GM18526 (cell line): ENCODE data around the gene EXOC6B.

Experiments used
- POLR2A ChIP-seq: IDR thresholded peaks from 3 replicates; pipeline ENCODE4 v1.6.1; 2011; ENCODE audit not compliant: insufficient read length; ENCODE audit errors: extremely low read depth

Gene EXOC6B

DNA sequence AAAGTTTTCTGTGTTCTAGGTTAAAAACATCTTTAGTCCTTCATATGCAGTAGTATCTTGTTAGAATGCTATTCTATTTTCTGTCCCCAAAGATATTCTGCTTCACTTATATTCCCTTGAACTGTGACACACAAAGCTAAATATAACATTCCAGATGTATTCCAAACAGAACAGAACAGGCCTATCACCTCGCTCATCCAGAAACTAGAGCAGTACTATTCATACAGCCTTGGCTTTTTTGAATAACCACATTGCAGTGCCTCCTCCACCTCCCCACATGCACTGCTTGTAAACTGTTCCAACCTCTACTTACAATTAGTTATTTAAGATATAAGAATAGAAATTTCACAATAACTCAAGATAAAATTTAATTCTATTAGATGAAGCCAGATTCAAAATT, 196.8 kb downstream of the EXOC6B start:
- no peak for TF ChIP-seq POLR2A

DNA sequence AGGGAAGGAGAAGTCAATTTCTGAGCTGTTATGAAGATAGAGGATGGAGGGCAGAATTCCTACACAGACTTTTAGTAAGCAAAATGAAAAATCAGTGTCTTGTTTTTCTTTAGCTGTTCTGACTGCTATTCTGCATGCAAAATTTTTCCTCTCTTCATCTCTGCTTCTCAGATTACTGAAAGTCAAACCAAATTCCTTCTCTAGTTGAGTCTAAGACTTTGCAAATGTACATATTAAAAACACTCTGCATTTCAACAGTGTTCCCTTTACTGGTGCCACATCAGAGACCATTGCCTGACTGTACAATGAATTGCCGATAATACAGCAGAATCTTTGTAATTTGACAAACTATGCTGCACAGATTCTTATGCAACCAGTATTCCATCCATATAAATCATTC, 198.8 kb downstream of the EXOC6B start:
- no peak for TF ChIP-seq POLR2A

- no peak for TF ChIP-seq POLR2A
These were observed 200.5 kb downstream of the EXOC6B start for GRCh38 chr2:72625366-72625765.

DNA sequence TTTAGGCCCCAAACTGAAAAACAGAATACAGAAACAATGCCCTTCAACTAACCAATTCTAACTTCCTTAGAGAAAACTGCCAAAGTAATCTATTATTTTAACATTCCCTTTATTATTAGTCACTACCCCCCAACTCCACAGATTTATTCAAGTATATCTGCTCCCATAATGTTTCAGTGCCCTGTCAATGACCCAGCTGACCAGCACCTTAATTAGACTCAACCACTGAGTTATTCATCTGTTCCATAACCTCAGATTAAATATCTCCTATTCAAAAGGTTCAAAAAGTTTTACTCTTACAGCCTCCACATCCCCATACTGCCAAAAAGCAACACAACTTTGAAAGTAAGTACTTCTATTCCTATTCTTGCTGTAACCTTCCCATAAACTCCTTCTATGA, 202.4 kb downstream of the EXOC6B start:
- no peak for TF ChIP-seq POLR2A

- no peak for TF ChIP-seq POLR2A
These were observed 206.2 kb downstream of the EXOC6B start for GRCh38 chr2:72619626-72620025.

DNA sequence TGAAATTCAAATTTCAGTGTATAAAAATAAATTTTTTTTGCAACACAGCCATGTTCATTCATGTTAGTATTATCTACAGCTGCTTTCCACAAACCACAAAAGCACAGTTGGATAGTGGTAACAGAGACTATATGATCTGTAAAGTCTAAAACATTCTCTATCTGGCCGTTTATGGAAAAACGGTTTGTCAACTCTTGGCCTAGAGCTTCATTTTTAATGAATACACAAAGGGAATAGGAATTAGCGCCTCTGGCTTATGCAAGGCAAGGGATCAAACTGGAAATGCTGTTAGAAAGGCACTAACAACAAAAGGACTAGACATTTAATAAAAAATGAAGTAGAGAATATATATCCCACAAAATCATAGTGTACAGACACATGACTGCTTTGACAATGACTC, 211.9 kb downstream of the EXOC6B start:
- no peak for TF ChIP-seq POLR2A

- TF ChIP-seq POLR2A = no peak
These were observed 213.1 kb downstream of the EXOC6B start for GRCh38 chr2:72612614-72613160.

DNA sequence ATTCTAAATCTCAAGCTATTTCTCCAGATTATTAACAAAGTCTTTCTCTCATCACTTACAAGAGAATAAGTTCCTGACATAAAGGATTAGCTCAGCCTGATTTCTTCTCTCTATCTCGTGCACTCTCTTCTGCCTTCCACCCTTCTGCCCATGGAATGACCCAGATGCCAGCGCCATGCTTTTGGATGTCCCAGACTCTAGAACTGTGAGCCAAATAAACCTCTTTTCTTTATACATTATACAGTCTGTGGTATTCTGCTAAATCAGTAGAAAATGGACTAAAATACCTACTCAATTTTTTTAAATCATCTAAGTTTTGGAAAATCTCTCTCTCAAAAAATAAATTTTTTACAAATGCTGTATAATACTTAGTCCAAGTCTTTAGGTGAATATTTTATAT, 218.6 kb downstream of the EXOC6B start:
- no peak for TF ChIP-seq POLR2A

DNA sequence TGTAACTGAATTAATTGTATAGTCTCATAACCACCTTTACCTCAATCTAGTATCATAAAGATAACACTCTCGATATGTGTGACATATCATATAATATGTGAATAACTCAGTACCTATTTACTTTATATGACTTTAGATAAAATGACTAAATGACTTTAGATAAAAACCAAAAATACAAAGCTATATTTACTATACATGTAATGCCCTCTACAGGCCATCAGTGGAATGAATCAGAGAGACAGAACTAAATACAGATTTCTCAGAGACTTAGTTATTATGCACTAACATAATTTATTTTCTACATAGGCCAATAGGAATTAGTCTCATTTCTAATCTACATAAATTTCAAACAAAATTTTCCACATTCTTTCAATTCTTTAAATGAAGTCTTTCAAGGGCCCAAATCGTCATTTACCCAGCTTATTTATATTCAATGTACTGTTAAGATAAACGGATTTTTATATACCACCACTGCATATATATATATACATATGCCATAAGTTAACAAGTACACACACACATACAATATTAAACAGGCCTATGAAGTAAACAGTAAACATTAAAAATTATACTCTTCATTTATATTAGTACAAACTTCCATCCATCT, 219.9 kb downstream of the EXOC6B start:
- TF ChIP-seq POLR2A = no peak

- TF ChIP-seq POLR2A = no peak
These were observed 221.4 kb downstream of the EXOC6B start for GRCh38 chr2:72604468-72604867.

DNA sequence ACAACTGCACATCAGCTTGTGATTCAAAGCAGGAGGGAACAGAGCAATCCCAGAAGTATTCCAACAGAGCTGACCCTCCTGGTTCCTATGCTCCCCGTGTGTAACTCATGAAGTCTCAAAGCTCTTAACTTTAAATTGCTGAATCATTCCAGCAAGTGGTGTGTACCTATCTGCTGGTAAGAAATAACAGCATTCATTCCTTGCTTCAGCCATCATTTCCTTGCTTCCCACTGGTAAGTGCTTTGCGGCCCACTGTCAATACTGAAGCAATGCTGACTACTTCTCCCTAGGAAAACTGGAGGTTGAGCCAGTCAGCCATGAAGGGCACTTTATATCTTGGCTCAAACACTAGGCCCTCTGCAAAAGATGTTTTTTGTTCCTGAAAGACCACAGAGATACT, 222.4 kb downstream of the EXOC6B start:
- TF ChIP-seq POLR2A = no peak

GRCh38 chr2:72602711-72603110, 223.1 kb downstream of the EXOC6B start:
- TF ChIP-seq POLR2A = no peak

GRCh38 chr2:72602095-72602494, 223.7 kb downstream of the EXOC6B start:
- TF ChIP-seq POLR2A = no peak

DNA sequence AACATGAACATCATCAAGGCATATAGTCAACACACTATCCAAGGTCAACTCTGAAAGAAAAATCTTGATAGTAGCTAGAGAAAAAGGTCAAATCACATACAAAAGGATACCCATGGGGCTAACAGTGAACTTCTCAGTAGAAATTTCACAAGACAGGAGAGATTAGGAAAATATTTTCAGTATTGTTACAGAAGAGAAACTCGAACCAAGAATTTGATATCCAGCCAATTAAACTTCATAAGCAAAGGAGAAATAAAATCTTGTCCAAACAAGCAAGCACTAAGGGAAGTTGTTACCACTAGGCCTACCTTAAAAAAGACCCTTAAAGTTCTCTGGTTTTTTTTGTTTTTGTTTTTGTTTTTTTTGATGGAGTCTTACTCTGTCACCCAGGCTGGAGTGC, 242.5 kb downstream of the EXOC6B start:
- TF ChIP-seq POLR2A = no peak

DNA sequence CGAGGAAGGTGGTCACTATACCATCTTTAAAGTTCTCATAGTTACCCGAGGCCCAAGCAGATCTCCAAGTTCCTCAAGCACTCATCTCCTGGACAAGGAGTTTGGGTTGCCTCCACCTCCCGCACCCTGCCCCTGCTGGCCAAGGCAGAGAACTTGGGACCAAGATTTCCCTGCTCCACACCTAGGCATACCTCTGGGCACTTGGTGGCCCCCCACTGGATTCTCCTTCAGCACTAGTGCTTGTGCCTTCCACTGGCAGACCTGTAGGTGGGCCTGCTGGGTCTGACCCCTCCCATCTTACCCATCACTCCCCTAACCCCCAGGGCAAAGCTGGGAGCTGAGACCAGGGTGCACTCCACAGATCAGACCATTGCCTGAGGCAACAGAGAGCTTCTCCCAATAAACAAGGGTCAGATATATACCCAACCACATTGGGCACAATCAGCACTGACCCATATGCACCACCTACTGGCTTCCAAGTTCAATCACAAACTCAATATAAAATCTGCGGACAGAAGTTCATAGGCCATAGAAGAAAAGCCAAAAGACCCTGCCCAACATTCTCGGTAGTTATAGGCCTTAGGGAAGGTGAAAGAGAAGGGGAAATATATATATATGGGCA, 244.2 kb downstream of the EXOC6B start:
- no peak for TF ChIP-seq POLR2A

GRCh38 chr2:72579591-72580180, 246.1 kb downstream of the EXOC6B start:
- TF ChIP-seq POLR2A = no peak
